Measurements from ENCODE around the gene CASP10.

The CASP10 gene

DNA sequence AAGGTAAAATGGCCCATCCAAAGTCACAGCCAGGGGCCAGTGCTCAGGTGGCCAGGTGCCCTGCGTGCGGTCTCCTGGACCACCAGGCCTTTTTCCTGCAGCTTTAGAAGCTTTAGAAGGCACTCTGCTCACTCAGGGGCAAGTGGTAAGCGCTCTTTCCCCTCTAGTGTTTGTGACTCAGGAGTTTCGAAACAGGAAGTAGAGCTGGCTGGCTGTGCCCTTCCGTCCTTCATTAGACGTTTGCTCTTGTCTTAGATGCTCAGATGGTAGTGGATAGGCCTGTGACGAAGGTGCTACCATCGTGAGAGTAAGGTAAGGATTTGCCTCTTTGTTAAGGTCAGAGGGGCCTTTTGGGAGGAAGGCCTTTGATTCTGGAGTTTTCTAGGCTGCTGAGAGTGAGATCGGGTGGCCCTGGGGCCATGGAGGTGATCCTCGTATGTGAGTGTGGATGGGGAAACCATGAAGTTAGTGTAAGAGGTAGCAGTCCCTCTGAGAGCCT lies 77.4 kb downstream of the CASP10 start, which contains the start of gene CASP8:
TSS of gene CASP8 (plus strand) at position 235 of the 499 bp plus-strand sequence. CDS start 5,951 bp downstream, outside the sequence.
- peak; percentile 60 for DNase-seq (ENCODE audit: low read depth)

DNA sequence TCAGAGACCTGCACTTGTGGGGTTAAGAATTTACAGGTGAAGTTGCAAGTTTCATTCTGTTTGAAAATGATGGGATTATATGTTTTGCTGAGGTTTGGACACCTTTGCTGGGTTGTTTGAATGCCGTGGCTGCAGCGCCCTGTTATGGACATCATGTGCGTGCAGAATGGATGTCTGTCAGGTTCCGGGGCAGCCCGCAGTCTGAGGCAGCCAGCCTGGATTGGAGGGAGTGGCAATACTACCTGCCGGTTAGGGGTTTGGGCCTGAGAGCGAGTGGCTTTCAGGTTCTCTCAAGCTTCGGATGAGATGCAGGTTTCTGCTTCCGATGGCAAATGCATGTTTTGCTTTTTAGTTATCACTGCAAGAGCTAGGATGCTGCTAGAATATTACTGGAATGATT lies 78.5 kb downstream of the CASP10 start:
- DNase-seq (ENCODE audit: low read depth) = no peak

- DNase-seq (ENCODE audit: low read depth) = no peak
These were observed 79.0 kb downstream of the CASP10 start for GRCh38 chr2:201261906-201262305.

GRCh38 chr2:201262718-201263117 lies 79.8 kb downstream of the CASP10 start:
- DNase-seq (ENCODE audit: low read depth) = no peak

DNA sequence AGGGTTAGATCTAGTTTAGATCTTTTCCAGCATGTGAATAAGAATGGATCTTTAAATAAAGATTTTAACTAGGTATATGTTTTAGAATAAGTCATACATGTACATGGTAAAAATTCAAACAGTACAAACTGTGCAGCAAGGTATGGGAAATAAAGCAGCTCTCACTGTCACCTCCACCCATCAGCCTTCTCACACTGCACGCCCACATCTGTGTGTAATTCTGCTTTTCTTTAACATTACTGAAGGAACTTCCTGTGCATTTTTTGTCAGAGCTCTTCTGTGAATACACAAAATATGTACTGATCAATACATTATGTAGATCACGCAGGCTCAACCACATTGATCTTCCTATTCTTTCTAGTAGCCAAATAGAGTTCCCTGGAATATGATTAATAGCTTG lies 80.8 kb downstream of the CASP10 start:
- no peak for DNase-seq (ENCODE audit: low read depth)

DNA sequence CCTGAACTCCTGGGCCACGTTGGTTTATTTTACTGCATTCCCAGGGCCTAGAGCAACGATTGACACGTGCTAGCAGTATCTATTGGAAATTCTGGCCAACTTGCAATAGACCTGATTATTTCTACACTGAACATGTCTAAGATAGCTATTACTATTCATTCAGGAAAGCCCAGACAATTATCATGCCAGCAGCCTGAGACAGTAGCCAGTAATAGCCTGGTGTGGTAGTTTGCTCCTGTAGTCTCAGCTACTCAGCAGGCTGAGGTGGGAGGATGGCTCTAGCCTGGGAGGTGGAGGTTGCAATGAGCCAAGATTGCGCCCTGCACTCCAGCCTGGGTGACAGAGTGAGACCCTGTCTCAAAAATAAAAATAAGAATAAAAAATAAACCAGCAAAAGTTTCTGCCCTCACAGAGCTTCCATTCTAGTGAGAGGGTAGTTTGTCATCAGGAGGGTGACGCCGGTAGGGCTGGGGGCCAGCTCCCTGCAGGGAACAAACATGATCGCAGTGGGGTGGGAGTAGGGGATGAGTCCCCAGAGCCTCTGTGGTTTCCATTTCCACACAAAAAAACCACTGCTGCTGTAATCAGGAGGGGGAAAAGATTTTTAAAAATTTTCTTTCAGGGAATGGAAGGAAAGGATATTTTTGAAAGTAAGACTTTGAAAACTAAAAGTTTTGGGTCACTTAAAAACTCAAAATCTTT lies 81.7 kb downstream of the CASP10 start:
- no peak for DNase-seq (ENCODE audit: low read depth)

DNA sequence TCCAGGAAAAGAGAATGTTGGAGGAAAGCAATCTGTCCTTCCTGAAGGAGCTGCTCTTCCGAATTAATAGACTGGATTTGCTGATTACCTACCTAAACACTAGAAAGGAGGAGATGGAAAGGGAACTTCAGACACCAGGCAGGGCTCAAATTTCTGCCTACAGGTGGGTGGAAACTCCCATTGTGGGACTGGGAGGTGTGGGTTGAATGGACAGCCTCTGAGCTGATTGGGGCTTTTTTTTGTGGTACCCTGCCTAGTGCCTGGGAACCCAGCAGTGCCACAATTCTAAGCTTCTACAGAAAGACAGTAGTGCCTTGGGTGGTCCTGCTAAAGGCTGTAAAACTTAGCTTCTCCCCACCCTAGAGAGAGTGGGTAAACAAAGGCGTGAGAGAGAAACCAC lies 83.7 kb downstream of the CASP10 start:
- DNase-seq (ENCODE audit: low read depth) = no peak

- DNase-seq (ENCODE audit: low read depth) = no peak
These were observed 84.5 kb downstream of the CASP10 start for GRCh38 chr2:201267278-201268030.

- no peak for DNase-seq (ENCODE audit: low read depth)
These were observed 86.8 kb downstream of the CASP10 start for GRCh38 chr2:201269764-201270163.

DNA sequence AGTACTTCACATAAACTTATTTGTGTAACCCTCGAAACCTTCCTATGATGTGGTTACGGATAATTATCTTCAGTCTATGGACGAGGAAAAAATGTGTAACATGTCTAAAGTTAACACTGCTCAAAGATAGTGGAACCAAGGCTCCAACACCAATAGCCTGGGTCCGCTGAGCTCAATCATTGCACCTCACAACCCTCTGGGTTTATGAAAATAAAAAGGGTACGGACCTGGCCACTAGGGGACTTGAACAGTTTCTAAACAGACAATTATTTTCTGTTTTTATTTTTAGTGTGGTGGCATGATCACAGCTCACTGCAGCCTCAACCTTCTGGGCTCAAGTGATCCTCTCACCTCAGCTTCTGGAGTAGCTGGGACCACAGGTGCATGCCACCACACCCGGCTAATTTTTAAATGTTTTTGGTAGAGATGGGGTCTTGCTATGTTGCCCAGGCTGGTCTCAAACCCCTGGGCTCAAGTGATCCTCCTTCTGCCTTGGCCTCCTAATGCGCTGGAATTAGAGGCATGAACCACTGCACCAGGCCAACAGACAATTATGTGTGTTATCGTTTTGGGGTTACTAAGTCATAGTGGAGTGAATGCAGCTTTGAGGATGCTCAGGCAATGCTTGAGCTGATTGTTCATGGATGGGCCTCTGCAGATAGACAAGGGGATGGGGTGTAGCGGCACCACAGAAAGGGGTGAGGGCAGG lies 87.5 kb downstream of the CASP10 start:
- no peak for DNase-seq (ENCODE audit: low read depth)

- no peak for DNase-seq (ENCODE audit: low read depth)
These were observed 89.0 kb downstream of the CASP10 start for GRCh38 chr2:201271917-201272316.

DNA sequence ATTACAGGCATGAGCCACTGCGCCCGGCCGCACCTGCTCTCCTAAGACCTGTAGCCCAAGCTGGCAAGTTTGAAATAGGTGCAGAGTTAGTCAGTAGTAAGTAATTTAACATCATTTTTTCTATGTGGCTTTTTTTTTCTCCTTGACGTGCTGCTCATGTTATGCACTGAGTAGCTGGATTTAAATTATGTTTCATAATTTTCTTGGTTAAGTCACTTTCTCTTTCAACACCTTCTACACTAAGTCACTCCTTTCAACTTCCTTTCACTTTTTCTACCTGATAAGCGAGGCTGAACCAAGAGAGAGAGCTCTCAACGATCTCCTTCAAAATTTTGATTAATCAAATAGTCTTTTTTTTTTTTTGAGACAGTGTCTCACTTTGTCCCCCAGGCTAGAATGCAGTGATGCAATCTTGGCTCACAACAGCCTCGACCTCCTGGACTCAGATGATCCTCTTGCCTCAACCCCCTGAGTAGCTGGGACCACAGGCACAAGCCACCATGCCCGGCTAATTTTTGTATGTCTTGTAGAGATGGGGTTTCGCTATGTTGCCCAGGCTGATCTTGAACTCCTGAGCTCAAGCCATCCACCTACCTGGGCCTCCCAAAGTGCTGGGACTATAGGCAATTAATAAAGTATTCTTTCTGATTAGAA lies 90.5 kb downstream of the CASP10 start:
- DNase-seq (ENCODE audit: low read depth) = no peak

GRCh38 chr2:201275069-201275468 lies 92.1 kb downstream of the CASP10 start:
- DNase-seq (ENCODE audit: low read depth) = no peak

GRCh38 chr2:201275990-201276389 lies 93.0 kb downstream of the CASP10 start:
- no peak for DNase-seq (ENCODE audit: low read depth)

DNA sequence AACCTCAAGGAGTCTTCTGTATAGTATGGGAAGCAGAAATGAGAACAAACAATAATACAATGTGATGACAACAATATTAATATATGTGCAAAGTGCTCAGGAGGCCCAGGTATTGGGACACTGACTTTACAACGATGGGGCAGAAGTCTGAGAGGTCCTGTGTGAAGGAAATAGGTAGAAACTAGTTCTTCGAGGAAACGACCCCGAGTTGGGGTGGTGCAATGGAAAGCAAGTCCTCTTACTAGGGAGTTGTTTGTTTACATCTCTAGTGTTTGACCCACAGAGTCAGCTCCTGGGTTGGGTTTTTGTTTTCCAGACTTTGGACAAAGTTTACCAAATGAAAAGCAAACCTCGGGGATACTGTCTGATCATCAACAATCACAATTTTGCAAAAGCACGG lies 93.6 kb downstream of the CASP10 start:
- DNase-seq (ENCODE audit: low read depth) = no peak

Measured in fibroblast of gingiva (primary cell).